ENCODE data around the gene SLX9. TPM values are rescaled to one million over a fixed set of nuclear protein-coding genes. Genes with fewer than 3 reads are reported as not detected.

SLX9 gene
- total and polyA plus RNA-seq, 2 experiments from 2014 or later: 25.6 to 35.8 TPM

DNA sequence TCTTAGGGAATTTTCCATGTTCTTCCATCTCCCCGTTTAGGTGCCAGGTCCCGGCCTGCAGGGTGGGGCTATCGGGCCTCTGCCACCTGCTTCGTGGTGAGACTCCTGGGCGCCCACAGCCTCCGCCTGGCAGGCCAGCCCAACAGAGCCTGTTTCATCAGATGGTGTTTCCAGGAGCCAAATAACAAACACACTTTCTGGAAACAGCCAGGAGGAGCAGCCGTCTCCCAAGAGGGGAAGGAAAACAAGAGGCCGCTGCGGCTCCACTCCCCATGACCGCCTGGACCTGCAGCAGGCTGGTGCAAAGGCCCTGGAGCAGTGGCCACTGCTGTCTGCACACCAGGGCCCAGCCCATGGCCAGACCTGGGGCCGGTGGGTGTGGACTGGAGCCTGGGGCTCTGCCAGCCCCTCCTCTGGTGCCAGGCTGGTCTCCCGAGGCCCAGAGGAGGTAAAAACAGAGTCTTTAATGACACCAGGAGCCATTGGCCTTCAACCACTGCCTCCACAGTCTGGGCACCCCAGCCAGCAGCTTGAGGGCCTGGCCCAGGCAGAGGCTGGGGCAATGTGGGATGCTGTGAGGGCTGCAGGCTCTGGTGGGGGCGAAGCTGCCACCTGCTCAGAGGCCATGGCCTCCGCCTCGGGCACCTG, 55.0 kb downstream of the SLX9 start:
- TF ChIP-seq EZH2phosphoT487 (IDR thresholded peaks at IDR 0.05; ENCODE audit: insufficient read depth, low read depth) (no peak), EZH2 (IDR thresholded peaks at IDR 0.05; ENCODE audit: insufficient read depth, poor library complexity, severe bottlenecking) (no peak)
- no peak overlapping the region for H3K4me3 ChIP-seq
- H3K27ac ChIP-seq: no peak overlapping the region
- in situ Hi-C loops (cut with MboI): no loop called here
- H3K4me1 ChIP-seq (ENCODE audit: insufficient read depth): no peaks in the 10 kb centered on the region
- no peaks in the 10 kb centered on the region for H3F3A ChIP-seq (ENCODE audit: insufficient read depth)
- DNase-seq: peak; percentile 39
- no peak overlapping the region for H3K9ac ChIP-seq
- no peaks in the 10 kb centered on the region for H3K36me3 ChIP-seq (ENCODE audit: low read depth)
- 42 to 48% methylated on average over 14 to 15 of the region's 15 CpGs for WGBS, 2 experiments (ENCODE audit: low coverage in 1 of 2, low lambda C conversion rate in 2 of 2, missing lambda C conversion rate in 2 of 2)
- no peaks in the 10 kb centered on the region for H3K79me2 ChIP-seq (ENCODE audit: insufficient read depth)
- H3K9me2 ChIP-seq (ENCODE audit: insufficient read depth): no peaks in the 10 kb centered on the region
- H3K9me3 ChIP-seq (ENCODE audit: low read depth): no peaks in the 10 kb centered on the region
- no peaks in the 10 kb centered on the region for H3K27me3 ChIP-seq (replicated peaks; ENCODE audit: insufficient read depth)
- no peak overlapping the region for H3K4me2 ChIP-seq (ENCODE audit: unreplicated experiment)
- H2AFZ ChIP-seq: no peak overlapping the region
- no peaks in the 10 kb centered on the region for H4K20me1 ChIP-seq (ENCODE audit: insufficient read depth)

DNA sequence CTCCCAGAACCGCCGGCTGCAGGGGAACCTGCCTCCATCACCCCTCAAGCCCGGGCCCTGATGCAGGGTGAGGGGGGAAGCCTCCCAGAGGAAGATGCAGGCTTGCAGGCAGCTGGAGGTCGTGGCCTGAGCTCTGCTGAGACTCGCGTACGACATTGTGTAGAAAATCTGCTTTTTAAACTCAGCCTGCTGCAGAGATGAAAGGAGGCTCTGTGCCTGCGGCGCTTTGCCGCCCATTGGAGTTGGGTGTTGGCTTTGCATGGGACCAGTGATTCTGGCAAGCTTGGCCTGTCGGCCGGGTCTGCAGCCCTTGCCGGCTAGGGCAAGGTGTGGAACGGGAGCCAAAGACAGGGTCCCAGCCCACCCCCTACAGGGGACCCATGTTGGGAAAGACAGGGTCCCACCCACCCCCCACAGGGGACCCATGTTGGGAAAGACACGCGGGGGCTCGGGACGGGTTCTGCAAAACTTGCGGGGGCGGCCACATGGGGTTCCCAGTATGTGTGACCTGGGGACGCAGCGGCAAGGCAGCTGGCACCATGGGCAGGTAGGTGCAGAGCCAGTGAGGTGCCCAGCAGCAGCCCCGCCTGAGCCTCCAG, 55.6 kb downstream of the SLX9 start:
- Histone ChIP-seq H3K9me2 (ENCODE audit: insufficient read depth) (no peaks in the 10 kb centered on the region), H3F3A (ENCODE audit: insufficient read depth) (no peaks in the 10 kb centered on the region), H3K36me3 (ENCODE audit: low read depth) (no peaks in the 10 kb centered on the region), H3K79me2 (ENCODE audit: insufficient read depth) (no peaks in the 10 kb centered on the region), H3K27me3 (replicated peaks; ENCODE audit: insufficient read depth) (no peaks in the 10 kb centered on the region), H3K27ac (no peak overlapping the region), H2AFZ (no peak overlapping the region), H3K9ac (no peak overlapping the region), H4K20me1 (ENCODE audit: insufficient read depth) (no peaks in the 10 kb centered on the region), H3K4me1 (ENCODE audit: insufficient read depth) (no peaks in the 10 kb centered on the region), H3K4me2 (ENCODE audit: unreplicated experiment) (no peak overlapping the region), H3K9me3 (ENCODE audit: low read depth) (no peaks in the 10 kb centered on the region), H3K4me3 (no peak overlapping the region)
- in situ Hi-C loops (cut with MboI): no loop called here
- DNase-seq: no peak
- no peak for TF ChIP-seq EZH2 (IDR thresholded peaks at IDR 0.05; ENCODE audit: insufficient read depth, poor library complexity, severe bottlenecking)
- no peak for TF ChIP-seq EZH2phosphoT487 (IDR thresholded peaks at IDR 0.05; ENCODE audit: insufficient read depth, low read depth)
- 91 to 92% methylated on average over 22 to 23 of the region's 23 CpGs for WGBS, 2 experiments (ENCODE audit: low coverage in 1 of 2, low lambda C conversion rate in 2 of 2, missing lambda C conversion rate in 2 of 2)

DNA sequence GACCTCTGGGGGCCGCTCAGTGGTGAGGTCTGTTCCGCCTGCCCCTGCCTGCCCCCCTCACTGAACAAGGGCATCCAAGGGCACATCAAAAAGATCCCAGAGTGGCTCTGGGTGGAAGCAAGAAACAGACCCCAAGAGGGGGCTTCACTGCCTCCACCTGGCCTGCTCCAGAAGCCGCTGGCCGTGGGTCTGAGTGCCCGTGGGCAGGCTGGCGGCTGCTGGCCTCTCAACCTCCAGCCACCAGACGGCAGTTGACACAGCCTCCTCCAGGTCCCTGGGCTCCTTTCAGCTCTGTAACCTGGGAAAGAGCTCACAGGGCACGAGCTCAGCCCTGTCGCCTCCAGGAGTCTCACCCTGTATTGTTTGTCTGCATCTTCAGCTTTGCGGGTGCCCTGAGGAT, 56.3 kb downstream of the SLX9 start:
- H3K9me2 ChIP-seq (ENCODE audit: insufficient read depth): no peaks in the 10 kb centered on the region
- no peak overlapping the region for H3K4me3 ChIP-seq
- no peak overlapping the region for H3K9ac ChIP-seq
- H3K4me2 ChIP-seq (ENCODE audit: unreplicated experiment): no peak overlapping the region
- no peaks in the 10 kb centered on the region for H3K27me3 ChIP-seq (replicated peaks; ENCODE audit: insufficient read depth)
- no peaks in the 10 kb centered on the region for H4K20me1 ChIP-seq (ENCODE audit: insufficient read depth)
- H3K79me2 ChIP-seq (ENCODE audit: insufficient read depth): no peaks in the 10 kb centered on the region
- H3K4me1 ChIP-seq (ENCODE audit: insufficient read depth): peaks cover 4% of the 10 kb centered on the region; the same call in 1 of the 2 replicates
- H3K27ac ChIP-seq: no peak overlapping the region
- 92 to 93% methylated on average over 9 to 10 of the region's 10 CpGs for WGBS, 2 experiments (ENCODE audit: low coverage in 1 of 2, low lambda C conversion rate in 2 of 2, missing lambda C conversion rate in 2 of 2)
- no peak overlapping the region for H2AFZ ChIP-seq
- H3K36me3 ChIP-seq (ENCODE audit: low read depth): no peaks in the 10 kb centered on the region
- no peaks in the 10 kb centered on the region for H3F3A ChIP-seq (ENCODE audit: insufficient read depth)
- in situ Hi-C loops (cut with MboI): no loop called here
- H3K9me3 ChIP-seq (ENCODE audit: low read depth): no peaks in the 10 kb centered on the region
- TF ChIP-seq EZH2phosphoT487 (IDR thresholded peaks at IDR 0.05; ENCODE audit: insufficient read depth, low read depth) (no peak), EZH2 (IDR thresholded peaks at IDR 0.05; ENCODE audit: insufficient read depth, poor library complexity, severe bottlenecking) (no peak)
- no peak for DNase-seq

DNA sequence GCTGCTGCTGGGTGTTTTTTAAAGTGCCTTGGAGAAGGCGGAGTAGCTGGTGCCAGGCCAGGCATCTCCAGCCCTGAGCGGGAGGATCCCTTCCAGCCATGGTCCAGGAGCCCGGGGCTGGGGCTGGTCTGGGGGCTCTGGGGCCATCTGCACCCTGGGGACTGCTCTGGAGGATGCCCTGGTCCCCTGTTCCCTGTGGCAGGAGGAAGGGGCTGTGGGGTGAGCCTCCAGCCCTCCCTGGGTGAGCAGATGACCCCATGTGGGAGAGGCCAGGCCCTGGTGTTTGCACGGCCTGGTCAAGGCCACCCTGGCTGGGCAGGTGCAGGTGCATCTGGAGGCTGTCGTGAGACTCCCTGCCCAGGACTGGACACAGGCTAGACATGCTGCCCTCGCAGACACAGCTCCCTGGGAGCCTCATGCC, 56.7 kb downstream of the SLX9 start:
- Histone ChIP-seq H2AFZ (no peak overlapping the region), H3K4me1 (ENCODE audit: insufficient read depth) (peaks cover 4% of the 10 kb centered on the region; the same call in 1 of the 2 replicates), H3K9me3 (ENCODE audit: low read depth) (no peaks in the 10 kb centered on the region), H3F3A (ENCODE audit: insufficient read depth) (no peaks in the 10 kb centered on the region), H3K4me3 (no peak overlapping the region), H3K36me3 (ENCODE audit: low read depth) (no peaks in the 10 kb centered on the region), H3K4me2 (ENCODE audit: unreplicated experiment) (no peak overlapping the region), H4K20me1 (ENCODE audit: insufficient read depth) (no peaks in the 10 kb centered on the region), H3K27ac (no peak overlapping the region), H3K9me2 (ENCODE audit: insufficient read depth) (no peaks in the 10 kb centered on the region), H3K9ac (no peak overlapping the region), H3K79me2 (ENCODE audit: insufficient read depth) (no peaks in the 10 kb centered on the region), H3K27me3 (replicated peaks; ENCODE audit: insufficient read depth) (no peaks in the 10 kb centered on the region)
- no peak for DNase-seq
- in situ Hi-C loops (cut with MboI): no loop called here
- WGBS, 2 experiments (ENCODE audit: low coverage in 1 of 2, low lambda C conversion rate in 2 of 2, missing lambda C conversion rate in 2 of 2): 71 to 83% methylated on average over 4 to 6 of the region's 6 CpGs
- TF ChIP-seq EZH2phosphoT487 (IDR thresholded peaks at IDR 0.05; ENCODE audit: insufficient read depth, low read depth): no peak
- TF ChIP-seq EZH2 (IDR thresholded peaks at IDR 0.05; ENCODE audit: insufficient read depth, poor library complexity, severe bottlenecking): no peak

Measured in GM23248 (cell line).